Right lobe of liver (tissue), 4 donors: ENCODE measurements around the gene CFAP70.

ENCODE experiments used
- POLR2A ChIP-seq: fragments of 450-650 bp; IDR thresholded peaks from one replicate; pipeline ENCODE4 v1.6.1; 2017; ENCODE audit warnings: antibody characterized with exemption, mild to moderate bottlenecking
- TF ChIP-seq, protein P1 (sequence below), 4 donors: fragments of 200-600 bp in 3 of 4; fragments of 450-650 bp in 1 of 4; IDR thresholded peaks; one replicate each; pipeline versions ENCODE4 v1.5.1 to v1.8.0; 2016 to 2022; ENCODE audit warnings: antibody characterized with exemption in 4 of 4, mild to moderate bottlenecking in 2 of 4
- donor health status: DM: no; HTN: no; CAD: no.
- donor health status: DM: no; HTN: no; CAD: no.
- donor health status: DM: no; HTN: yes; CAD: no.

DNA sequence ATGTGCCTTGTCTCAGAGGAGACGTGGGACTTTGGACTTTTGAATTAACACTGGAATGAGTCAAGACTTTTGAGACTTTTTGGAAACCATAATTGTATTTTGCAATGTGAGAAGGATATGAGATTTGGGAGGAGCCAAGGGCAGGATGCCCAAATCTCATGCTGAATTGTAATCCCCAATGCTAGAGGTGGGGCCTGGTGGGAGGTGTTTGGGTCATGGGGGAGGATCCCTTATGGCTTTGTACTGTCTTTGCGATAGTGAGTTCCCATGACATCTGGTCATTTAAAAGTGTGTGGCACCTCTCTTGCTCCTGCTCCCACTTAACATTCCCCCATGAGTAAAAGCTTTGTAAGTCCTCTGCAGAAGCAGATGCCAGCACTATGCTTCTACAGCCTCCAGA is 150.8 kb downstream of the CFAP70 start:
- TF ChIP-seq POLR2A = no peak
- TF ChIP-seq, protein P1, sequence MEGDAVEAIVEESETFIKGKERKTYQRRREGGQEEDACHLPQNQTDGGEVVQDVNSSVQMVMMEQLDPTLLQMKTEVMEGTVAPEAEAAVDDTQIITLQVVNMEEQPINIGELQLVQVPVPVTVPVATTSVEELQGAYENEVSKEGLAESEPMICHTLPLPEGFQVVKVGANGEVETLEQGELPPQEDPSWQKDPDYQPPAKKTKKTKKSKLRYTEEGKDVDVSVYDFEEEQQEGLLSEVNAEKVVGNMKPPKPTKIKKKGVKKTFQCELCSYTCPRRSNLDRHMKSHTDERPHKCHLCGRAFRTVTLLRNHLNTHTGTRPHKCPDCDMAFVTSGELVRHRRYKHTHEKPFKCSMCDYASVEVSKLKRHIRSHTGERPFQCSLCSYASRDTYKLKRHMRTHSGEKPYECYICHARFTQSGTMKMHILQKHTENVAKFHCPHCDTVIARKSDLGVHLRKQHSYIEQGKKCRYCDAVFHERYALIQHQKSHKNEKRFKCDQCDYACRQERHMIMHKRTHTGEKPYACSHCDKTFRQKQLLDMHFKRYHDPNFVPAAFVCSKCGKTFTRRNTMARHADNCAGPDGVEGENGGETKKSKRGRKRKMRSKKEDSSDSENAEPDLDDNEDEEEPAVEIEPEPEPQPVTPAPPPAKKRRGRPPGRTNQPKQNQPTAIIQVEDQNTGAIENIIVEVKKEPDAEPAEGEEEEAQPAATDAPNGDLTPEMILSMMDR (IDR thresholded peaks at IDR 0.05) = no peak
